Activated CD4-positive, alpha-beta T cell treated with anti-CD3 and anti-CD28 coated beads for 36 hours (primary cell): ENCODE results near the gene KLLN. TPM values are rescaled to one million over a fixed set of nuclear protein-coding genes. Genes with fewer than 3 reads are reported as not detected.

Experiments
- ATAC-seq: fragments of 200-7000 bp; cut with Tn5 transposase; one replicate; pipeline ENCODE4 v1.10.0; 2021; ENCODE audit warnings: mild to moderate bottlenecking, moderate library complexity
- CTCF ChIA-PET: fragments of 350-600 bp; sonication (Branson Sonifier 250); formaldehyde crosslinking; loops from one replicate; lab custom pipeline; 2021; ENCODE audit warnings: antibody characterized with exemption; lab: Charles Lee
- POLR2A ChIA-PET: fragments of 350-600 bp; sonication (Branson Sonifier 250); formaldehyde crosslinking; loops from one replicate; lab custom pipeline; 2021; ENCODE audit warnings: antibody characterized with exemption, inconsistent platforms; lab: Charles Lee
- DNase-seq: peaks from one replicate; pipeline ENCODE4 v3.0.0-alpha.2; 2020
- H3K27ac Mint-ChIP-seq: one replicate; pipeline ENCODE4 v1.8.0; 2021; ENCODE audit warnings: mixed read lengths
- H3K27me3 Mint-ChIP-seq: one replicate; pipeline ENCODE4 v1.8.0; 2021; ENCODE audit warnings: mixed read lengths
- H3K36me3 Mint-ChIP-seq: one replicate; pipeline ENCODE4 v1.8.0; 2021; ENCODE audit warnings: low read depth, mixed read lengths
- H3K4me1 Mint-ChIP-seq: one replicate; pipeline ENCODE4 v1.8.0; 2021; ENCODE audit warnings: mixed read lengths
- H3K4me3 Mint-ChIP-seq: one replicate; pipeline ENCODE4 v1.8.0; 2021; ENCODE audit warnings: mild to moderate bottlenecking, moderate library complexity, mixed read lengths
- H3K9me3 Mint-ChIP-seq: one replicate; pipeline ENCODE4 v1.8.0; 2021; ENCODE audit warnings: low read depth, mixed read lengths
- intact Hi-C, 2 experiments: fragments of 100-400 bp; cut with DNase I in 1 of 2; cut with micrococcal nuclease in 1 of 2; formaldehyde crosslinking; loops; one replicate each; pipeline versions ENCODE4 v1.14.2 to v1.15.1; 2022 to 2024; cut with DNase I, micrococcal nuclease
- total RNA-seq, 2 experiments: library from RNA; stranded (reverse); gene quantifications; one replicate each; pipeline ENCODE4 v1.2.3, GENCODE V29; 2021

KLLN gene
- total RNA-seq, 2 experiments from 2014 or later, result 0.30 to 0.34 TPM

DNA sequence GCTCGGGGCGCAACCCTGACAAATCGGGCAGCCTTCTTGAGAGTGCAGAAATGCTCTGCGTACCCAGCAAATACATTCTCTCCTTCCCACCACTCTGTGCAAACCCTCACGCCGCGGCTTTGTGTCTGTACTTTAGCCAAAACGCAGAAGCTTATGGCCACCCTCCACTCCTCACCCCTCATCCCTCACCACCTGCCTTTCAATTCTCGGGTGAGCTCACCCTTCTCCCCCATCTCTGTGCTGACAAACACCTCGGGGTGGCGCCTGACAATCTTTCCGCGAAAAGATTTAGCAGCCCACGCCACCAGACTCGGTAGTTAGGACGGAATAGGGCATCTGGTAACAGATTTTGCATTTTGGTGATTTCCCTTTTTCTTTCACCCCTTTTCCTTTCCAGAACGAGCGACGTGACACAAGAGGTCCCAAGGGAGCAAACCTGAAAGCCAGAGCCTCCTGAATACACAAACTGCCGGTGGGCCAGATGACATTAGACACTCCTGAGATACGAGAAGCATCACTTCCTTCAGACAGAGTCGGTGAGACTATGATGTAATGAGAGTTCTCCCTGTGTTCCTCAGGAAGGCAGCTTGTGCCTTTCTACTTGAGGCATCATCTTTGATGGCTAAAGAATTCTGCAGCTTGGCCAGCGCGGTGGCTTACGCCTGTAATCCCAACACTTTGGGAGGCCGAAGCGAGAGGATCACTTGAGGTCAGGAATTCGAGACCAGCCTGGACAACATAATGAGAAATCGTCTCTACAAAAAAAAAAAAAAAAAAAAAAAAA, 44.6 kb downstream of the KLLN start:
- H3K9me3 Mint-ChIP-seq, result no peaks in the 10 kb centered on the region
- peak overlapping the region; percentile 94 for H3K27ac Mint-ChIP-seq

DNA sequence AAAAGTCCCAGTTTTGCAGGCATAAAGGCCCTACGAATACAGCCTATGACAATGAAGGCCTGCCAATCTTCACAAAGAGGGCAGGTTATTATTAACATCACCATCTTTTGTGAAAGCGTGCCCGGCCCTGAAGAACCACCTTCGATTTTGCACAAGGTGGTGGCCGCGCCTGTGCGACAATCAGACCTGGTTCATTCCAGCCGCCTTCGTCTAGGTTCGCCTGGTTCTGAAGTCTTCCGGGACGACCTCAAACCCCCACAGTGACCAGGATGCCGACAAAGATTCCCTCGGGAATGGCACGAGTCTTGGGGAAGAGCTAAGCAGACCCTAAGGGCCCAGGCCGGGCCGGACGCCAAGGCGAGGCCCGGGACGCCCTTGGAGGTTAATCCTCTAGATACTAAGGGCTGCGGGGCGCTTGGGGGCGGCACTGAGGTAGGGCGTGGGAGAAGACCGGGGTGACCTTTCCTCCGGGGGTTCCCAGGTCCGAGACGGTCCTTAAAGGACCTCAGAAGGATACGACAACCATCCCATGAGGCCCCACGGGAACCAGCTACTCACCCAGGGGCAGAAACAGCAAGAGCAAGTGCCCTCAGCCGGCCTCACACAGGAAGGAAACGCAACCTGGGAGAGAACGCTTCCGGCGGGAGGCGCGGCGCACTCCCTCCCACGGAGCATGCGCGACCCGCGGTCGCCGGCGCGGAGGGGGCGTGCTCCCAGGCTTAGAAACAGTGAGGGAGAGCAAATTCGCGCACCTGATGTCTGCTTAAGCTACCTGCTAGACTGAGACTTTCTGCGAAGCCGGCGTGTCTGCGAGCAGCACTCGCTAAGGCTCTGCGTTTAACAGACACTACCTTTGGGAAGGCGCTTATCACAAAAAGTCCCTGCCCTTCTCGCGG, 45.5 kb downstream of the KLLN start, which contains the start of gene ATAD1:
Gene ATAD1 (minus strand): TSS at position 618 of the 896 bp plus-strand sequence. CDS start 3,627 bp downstream, outside the sequence.
- Mint-ChIP-seq H3K36me3 (peaks cover 13% of the 10 kb centered on the region), H3K4me1 (peaks cover 30% of the 10 kb centered on the region), H3K27me3 (no peaks in the 10 kb centered on the region), H3K27ac (peak within 1 kb of the TSS; percentile 94), H3K4me3 (peak within 1 kb of the TSS; percentile 89), H3K9me3 (no peaks in the 10 kb centered on the region)
- ChIA-PET CTCF (interaction anchor here (0.6 to 3.3 kb wide), 10 partner anchors 11 to 147 kb away, joined by 3 to 27 read pairs (median 3); partner anchors contain the start of genes KLLN and PTEN), POLR2A (interaction anchor here (0.6 to 2.4 kb wide), 6 partner anchors 10 to 1098 kb away, joined by 3 to 17 read pairs (median 6); partner anchors contain the start of genes KLLN and PTEN)
- intact Hi-C loops, result loop anchor here (1.0 to 5.0 kb wide), 7 partner anchors 44 to 1064 kb away; partner anchors contain the start of gene STAMBPL1 (in 1 of the 2)
- peak; percentile 93 for DNase-seq
- peak; percentile 88 for ATAC-seq

More for the DNA sequence above, 44.6 kb downstream of the KLLN start:
- H3K36me3 Mint-ChIP-seq, result peaks cover 10% of the 10 kb centered on the region
- peak overlapping the region; percentile 89 for H3K4me3 Mint-ChIP-seq
- H3K4me1 Mint-ChIP-seq, result peaks cover 29% of the 10 kb centered on the region
- no peaks in the 10 kb centered on the region for H3K27me3 Mint-ChIP-seq
- ChIA-PET CTCF (interaction anchor here (0.6 to 3.3 kb wide), 12 partner anchors 10 to 148 kb away, joined by 3 to 27 read pairs (median 3); partner anchors contain the start of genes KLLN and PTEN), POLR2A (interaction anchor here (0.6 to 2.4 kb wide), 6 partner anchors 9 to 1099 kb away, joined by 3 to 17 read pairs (median 6); partner anchors contain the start of genes KLLN and PTEN)
- intact Hi-C loops, result loop anchor here (1.0 to 5.0 kb wide), 6 partner anchors 44 to 1064 kb away; partner anchors contain the start of gene STAMBPL1 (in 1 of the 2)
- DNase-seq (peak; percentile 84), ATAC-seq (peak; percentile 76)

DNA sequence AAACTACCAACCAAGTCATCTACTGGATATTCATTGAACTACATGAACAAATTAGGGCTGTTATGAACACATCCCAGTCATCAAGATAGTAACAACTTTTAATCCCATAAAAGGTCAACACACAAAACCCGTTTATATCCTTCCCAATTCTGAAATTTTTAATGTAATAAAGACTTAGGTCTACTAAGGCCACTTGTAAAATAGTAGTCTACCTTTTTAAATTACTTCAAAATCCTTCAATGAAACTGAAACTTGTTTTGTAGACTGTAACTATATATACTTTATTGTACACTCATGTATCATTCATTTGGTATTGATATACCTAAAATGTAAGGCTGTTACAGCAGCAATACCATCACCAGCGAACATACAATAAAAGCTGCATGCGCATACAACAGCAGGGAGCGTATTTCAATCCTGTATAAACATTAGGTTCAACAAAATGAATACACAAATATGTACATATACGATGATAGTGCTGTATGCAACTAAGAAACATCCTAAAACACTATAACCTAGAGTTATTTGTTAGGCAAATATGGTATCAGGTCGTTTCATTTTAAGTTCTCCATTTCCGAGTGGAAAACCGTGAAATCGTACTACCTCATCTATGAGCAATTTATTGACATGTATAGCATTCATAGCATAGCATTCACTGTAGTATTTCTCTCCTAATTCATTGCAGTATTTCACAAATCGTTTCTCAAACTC, 46.3 kb downstream of the KLLN start:
- intact Hi-C loops, result loop anchor here (2.0 to 5.0 kb wide), 4 partner anchors 54 to 1065 kb away; partner anchors contain the start of gene STAMBPL1 (in 1 of the 2)
- H3K36me3 Mint-ChIP-seq, result peaks cover 18% of the 10 kb centered on the region

DNA sequence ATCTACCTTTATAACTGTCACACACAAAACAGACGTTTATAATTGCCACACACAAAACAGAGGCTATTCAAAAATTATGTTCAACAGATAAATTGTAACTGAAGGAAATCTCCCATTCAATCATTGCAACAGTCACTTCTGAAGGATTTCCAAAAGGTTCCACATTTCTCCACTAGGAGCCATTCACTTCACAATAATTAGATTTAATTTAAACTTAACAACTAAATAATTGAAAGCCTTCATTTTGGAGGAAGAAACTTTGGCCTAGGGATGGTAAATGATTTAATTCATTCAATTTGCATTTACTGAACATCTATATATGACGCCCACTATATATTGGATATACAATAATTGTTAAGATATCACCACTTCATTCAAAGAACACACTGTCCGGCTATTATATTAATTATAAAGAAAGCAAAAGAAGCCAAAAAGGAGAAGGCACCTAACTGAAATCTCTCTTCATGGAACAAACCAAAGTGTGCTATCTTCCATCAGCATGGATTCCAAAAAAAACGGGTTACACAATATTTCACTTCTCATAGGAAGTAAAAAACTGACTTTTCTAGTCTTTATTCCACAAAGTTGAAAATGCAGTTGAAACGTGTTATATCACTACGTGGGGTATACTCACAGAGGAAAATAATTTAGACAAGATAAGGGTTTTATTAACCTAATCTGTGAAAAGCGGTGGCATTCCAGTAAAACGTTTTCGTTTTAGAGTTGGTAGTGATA, 47.0 kb downstream of the KLLN start:
- H3K36me3 Mint-ChIP-seq, result peaks cover 25% of the 10 kb centered on the region
- H3K27me3 Mint-ChIP-seq, result no peaks in the 10 kb centered on the region
- peak overlapping the region; percentile 89 for H3K4me3 Mint-ChIP-seq
- ChIA-PET POLR2A (no interaction called here), CTCF (interaction anchor here (0.5 to 0.6 kb wide), 2 partner anchors 49 to 425 kb away, joined by 3 read pairs; no protein-coding TSS in a partner anchor)
- H3K4me1 Mint-ChIP-seq, result peaks cover 32% of the 10 kb centered on the region
- H3K9me3 Mint-ChIP-seq, result no peaks in the 10 kb centered on the region
- ATAC-seq (no peak), DNase-seq (no peak)
- intact Hi-C loops, result loop anchor here (2.0 to 5.0 kb wide), 4 partner anchors 54 to 1066 kb away; partner anchors contain the start of gene STAMBPL1 (in 1 of the 2)
- H3K27ac Mint-ChIP-seq, result peak overlapping the region; percentile 94

More for the DNA sequence above, 46.3 kb downstream of the KLLN start:
- DNase-seq (no peak), ATAC-seq (no peak)
- H3K27ac Mint-ChIP-seq, result peak overlapping the region; percentile 94
- no peaks in the 10 kb centered on the region for H3K27me3 Mint-ChIP-seq
- H3K4me1 Mint-ChIP-seq, result peaks cover 30% of the 10 kb centered on the region
- H3K9me3 Mint-ChIP-seq, result no peaks in the 10 kb centered on the region
- ChIA-PET CTCF (interaction anchor here (3.3 kb wide), 1 partner anchor 12 kb away, joined by 27 read pairs; no protein-coding TSS in a partner anchor), POLR2A (interaction anchor here (1.8 to 2.0 kb wide), 2 partner anchors 11 to 45 kb away, joined by 7 to 17 read pairs; partner anchors contain the start of genes KLLN and PTEN)
- H3K4me3 Mint-ChIP-seq, result peak overlapping the region; percentile 89

Other genes starting within 250 kb of the KLLN start
- under 1 TPM; 0.05 to 0.30 TPM for gene PAPSS2, start 203.7 kb downstream of the KLLN start, total RNA-seq
- gene ATAD1, start 45.3 kb downstream of the KLLN start, total RNA-seq, result 10 to 100 TPM; 34.2 to 46.8 TPM
- gene PTEN, start 92 bp upstream of the KLLN start, total RNA-seq, result 10 to 100 TPM; 38.1 to 42.1 TPM